NCI-H2196 treated with DMSO at 0.1 percent for 48 hours (cell line): ENCODE results near the gene CA4.

Experiments used
- DNase-seq: peaks from one replicate; lab custom pipeline; 2025; ENCODE audit not compliant: unreplicated experiment; lab: John Stamatoyannopoulos, UW

The CA4 gene

DNA sequence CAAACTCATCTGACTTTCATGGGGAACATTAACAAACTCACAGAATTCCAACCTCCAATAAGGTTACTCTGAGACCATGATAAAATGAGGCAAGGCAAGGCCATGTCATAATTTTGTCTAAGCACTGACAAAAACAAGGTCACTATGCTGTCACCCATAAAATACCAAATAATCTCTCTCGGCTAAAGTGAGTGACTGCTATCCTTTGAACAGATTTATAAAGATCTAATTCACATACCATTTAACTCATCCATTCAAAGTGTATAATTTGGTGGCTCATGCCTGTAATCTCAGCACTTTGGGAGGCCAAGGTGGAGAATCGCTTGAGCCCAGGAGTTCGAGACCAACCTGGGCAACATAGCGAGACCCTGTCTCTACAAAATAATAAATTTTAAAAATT, 20.6 kb upstream of the CA4 start:
- no peak for DNase-seq

DNA sequence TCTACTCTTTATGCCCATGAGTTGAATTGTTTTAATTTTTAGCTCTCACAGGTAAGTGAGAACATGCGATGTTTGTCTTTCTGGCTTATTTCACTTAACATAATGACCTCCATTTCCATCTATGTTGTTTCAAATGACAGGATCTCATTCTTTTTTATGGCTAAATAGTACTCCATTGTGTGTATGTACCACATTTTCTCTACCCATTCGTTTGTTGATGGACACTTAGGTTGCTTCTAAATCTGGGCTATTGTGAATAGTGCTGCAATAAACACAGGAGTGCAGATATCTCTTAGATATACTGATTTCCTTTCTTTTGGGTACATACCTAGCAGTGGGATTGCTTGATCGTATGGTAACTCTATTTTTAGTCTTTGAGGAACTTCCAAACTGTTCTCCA, 19.3 kb upstream of the CA4 start:
- no peak for DNase-seq

DNA sequence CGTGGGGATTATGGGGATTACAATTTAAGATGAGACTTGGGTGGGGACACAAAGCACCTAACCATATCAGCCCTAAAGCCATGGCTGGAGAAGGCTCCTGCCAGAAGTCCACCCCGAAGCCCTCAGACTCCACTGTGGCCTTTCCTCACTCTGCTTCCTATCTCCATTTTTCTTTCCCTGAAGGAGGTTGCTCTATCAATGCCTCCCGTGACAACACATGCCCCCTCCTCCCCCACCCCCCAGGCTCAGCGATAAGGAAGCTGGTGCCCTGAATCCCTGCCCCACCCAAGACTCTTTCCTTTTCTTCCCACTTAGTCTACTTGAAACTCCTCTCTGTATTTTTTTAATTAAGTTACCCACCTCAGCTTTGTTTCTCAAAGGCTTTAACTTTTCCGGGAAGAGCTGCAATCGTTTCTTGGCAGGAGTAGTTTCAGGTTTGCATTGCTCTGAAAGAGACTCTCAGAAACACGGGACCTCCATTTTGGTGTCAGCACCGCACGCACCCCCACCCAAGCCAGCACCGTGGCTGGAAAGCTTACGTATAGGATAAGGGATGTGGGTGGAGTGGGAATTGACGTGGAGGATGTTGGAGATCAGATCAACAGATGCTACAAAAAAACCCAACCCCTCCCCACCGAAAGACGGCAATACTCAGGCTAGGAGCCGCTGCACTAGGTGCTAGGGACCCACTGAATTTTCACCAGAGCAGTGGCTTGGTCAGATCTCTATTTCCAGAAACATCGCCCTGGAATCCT, 15.2 kb upstream of the CA4 start:
- no peak for DNase-seq

DNA sequence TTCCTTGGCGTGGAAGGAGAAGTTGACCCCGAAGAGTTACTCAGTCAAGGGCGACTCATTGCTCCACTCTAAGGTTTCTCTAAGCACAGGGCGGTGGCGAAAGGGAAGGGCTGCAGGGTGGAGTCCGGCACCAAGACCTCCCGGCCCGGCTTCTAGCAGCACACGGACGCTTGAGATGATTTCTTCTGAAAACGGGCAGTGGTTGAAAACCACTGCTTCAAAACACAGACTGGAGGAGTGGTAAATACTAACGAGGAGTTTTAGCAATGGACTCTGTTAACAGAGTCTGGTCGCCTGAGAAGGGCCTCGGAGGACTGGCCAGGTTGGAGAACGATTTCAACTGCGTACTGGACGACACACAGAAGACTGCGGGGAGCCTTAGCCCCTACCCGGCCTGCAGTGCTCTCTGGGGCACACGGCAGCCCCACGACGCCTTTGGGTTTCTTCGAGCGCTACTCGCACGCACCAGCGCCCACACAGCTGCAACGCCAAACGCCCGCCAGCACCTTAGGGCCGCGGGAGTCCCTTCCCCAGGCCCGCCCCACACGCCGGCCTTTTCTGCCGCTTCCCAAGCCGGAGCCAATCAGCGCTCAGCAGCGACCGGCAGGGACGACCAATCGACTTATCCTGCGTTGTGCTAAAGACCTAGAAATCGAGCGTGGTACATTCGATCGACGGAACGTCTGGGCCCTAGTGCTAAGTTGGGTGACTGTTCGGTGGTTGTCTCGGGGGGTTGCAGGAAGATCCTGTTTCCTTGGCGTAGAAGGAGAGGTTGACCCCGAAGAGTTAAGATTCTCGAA, 14.4 kb upstream of the CA4 start:
- peak; percentile 91 for DNase-seq

DNA sequence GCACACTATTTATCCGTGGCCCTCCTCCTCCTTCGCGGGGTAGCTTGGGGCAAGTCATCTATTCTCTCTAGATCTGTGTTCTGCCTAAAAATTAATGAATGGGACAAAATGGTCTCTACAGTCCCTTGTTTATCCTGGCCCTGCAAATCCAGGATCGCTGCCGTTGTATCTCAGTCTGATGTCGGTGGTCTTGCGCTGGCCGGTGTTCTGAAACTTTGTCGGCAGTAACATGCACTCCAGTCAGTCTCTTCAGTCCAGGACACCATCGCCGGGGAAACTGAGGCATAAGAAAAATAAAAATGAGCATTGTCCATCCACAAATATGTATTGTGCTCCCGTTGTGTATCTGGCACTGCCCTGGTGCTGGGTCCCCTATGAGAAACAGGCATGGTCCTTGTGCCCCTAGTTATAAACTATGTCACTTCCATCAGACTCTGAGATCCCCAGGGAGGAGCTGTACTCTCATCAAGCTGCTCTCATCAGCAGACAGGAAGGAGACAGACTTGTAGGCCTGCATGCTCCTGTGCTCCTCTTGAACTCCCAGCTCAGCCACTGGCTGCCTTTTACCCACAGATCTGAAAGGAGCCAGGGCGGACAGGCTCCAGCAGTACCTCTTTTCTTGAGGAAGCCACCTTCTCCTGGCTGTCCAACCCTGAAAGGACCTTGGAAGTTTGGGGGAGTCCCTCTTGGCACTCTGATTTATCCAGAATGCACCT, 13.7 kb upstream of the CA4 start:
- no peak for DNase-seq

DNA sequence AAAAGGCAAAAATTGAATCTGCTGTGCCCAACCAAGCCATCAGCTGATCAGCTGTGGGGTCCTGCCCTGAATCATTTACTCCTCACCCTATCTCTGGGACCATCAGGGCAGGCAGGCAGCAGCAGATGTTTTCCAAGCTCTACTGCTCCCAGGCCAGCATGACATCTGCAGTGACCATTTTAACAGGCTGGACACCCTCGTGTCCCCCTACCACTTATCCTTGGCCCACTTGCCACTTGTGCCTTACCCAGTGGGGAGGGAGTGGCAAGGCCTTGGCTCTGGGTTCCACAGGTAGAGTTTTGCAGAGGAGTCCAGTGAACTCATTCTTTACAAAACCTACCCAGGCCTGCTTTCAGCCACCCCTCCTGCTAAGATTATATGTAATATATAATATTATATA, 12.0 kb upstream of the CA4 start:
- no peak for DNase-seq

DNA sequence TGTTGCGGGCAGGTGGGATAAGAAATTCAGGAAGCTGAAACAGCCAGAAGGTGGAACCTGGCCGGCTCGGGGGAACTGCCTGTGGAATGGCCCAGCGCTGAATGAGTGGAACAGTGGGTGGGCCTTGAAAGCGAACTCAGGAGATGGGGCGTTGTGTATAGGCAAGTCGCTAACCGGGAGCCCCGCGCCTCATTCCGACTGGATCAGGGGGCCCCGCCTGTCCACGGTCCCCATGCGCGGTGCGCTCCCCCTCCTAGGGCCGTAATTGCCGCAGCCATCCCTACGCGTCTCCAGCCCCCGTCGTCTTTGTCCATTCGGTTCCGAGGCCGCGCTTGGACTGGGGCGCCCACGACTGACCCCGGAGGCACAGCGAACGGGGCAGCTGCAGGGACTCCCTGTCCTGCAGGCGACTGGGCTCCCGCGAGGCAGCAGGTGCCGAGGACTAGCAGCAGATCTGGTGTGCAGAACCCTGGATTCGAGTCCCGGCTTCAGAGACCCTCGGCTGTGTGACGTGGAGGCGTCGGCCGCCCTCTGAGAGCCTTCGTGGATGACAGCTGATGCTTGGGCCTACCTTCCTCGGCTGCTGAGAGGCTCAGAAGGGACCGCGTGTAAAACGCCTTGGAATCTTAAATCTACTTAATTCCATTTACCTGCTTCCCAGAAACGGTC, 10.9 kb upstream of the CA4 start:
- DNase-seq, result no peak

GRCh38 chr17:60139438-60140285, 10.1 kb upstream of the CA4 start:
- no peak for DNase-seq

DNA sequence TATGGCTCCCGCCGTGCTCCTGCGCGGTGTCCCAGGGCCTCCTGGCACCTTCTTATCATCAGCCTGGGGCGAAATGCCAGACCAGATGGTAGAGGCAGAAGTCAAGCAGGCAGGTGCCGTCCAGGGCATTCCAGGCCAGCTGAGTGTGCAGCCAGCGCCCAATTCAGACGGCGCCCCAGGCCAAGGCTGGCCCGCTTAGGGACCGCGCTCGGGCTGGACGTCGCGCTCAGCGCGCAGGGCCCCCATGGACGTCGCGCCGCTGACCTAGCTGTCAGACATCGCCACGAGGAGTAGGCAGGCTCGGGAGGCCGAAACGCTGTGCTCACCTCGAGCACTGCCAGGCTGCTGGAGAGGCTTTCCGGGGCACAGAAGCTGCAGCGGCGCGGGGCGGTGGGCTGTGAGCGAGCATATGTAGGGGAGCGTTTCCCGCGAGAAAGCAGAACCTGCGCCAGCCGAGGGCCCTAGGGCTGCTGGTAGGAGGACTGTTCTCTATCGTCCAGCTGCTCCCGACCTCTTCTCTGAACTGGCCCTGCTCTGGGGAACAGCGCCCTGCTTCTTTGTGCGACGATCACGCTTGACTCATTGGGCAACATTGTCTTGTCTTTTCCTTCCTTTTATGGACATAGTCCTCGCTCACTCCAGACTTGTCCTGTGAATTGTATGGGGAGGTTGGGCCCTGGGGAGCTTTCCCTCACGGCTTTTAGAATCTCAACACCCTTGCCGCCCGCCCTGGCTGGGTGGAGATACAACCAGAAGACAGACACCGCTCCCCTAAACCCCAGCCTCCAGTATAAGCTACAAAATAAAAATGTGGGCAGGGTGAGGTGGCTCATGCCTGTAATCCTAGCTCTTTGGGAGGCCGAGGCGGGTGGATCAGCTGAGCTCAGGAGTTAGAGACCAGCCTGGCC, 8.4 kb upstream of the CA4 start:
- no peak for DNase-seq

DNA sequence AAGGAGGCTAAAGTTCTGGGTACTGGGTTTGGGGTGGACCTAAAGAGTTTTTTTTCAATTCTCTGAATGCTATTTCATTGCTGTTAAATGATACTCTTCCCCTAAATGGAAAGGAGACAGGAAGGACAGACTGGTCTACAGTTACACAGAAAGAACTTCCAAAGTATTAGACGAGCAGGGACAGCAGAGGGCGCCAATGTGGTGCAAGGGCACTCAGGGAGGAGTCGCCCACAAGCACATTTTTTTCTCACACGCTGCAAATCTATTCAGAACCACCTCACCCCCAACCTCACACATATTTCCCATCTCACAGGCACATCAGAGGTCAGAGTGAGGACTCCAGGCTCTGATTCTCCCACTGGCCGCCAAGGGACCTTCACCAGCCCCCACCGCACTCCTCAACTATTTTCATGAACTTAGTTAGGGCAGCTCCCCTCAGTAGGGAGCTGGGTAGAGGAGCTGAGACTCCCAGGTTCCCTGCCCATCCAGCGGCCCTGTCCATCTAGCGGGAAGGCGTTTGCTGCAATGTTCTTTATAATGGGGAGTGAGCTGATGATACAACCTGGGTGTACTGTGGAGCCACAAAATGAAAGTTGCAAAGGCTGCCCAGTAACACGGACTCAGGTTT, 6.8 kb upstream of the CA4 start:
- DNase-seq, result peak; percentile 88

GRCh38 chr17:60145006-60145935, 4.5 kb upstream of the CA4 start:
- no peak for DNase-seq

DNA sequence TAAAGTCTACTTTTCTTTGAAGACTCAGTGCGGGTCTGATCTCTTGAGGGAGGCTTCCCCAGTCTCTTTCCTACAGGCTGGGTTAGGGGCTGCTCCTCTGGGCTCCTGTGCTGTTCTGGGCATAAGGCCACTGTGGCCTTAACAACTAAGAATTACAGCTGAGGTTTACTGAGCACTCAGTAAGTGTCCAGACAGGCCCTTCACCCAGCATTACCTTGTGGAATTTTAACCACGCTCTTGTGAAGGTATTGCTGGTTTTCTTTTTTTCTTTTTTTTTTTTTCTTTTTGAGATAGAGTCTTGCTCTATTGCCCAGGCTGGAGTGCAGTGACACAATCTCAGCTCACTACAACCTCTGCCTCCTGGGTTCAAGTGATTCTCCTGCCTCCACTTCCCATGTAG, 3.6 kb upstream of the CA4 start:
- DNase-seq, result no peak

- no peak for DNase-seq
Observed at GRCh38 chr17:60147553-60148223, 2.1 kb upstream of the CA4 start.

DNA sequence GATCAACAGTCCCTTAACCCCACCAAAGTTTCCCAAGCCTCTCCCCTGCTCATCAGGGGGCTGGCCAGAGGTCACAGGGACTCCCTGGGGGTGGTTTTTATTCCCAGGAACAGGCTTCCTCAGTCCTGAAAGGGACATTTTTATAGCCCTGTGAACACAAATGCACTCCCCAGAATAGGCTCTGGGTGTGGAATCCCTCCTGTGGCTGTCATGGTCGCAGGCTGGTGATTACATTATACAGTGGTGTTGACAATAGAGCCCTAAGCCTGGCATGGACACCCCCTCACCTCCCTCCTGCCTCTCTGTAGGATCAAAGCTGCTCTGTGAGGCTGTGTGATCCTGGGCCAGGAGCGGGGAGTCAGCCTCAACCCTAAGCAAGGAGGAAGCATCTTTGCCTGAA, 1.4 kb upstream of the CA4 start:
- no peak for DNase-seq

DNA sequence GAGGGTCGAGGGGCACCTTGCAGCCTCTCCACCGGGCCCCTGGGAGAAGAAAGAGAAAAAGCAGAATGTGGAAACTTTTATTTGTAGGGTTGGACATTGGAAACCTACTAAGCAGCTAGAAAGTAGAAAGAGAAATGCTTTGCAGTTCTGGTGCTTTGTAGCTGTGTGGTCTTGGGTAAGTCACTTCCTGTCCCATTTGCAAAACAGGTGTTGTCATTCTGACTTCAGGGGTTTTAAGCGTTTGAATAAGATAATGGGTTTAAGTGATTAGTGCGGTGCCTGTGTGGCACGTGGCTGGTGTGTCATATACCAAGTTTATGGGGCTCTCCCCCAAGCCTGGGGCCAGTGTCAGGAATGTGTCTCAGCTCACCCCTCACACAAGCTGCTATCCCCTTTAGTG, 1.6 kb downstream of the CA4 start:
- no peak for DNase-seq

DNA sequence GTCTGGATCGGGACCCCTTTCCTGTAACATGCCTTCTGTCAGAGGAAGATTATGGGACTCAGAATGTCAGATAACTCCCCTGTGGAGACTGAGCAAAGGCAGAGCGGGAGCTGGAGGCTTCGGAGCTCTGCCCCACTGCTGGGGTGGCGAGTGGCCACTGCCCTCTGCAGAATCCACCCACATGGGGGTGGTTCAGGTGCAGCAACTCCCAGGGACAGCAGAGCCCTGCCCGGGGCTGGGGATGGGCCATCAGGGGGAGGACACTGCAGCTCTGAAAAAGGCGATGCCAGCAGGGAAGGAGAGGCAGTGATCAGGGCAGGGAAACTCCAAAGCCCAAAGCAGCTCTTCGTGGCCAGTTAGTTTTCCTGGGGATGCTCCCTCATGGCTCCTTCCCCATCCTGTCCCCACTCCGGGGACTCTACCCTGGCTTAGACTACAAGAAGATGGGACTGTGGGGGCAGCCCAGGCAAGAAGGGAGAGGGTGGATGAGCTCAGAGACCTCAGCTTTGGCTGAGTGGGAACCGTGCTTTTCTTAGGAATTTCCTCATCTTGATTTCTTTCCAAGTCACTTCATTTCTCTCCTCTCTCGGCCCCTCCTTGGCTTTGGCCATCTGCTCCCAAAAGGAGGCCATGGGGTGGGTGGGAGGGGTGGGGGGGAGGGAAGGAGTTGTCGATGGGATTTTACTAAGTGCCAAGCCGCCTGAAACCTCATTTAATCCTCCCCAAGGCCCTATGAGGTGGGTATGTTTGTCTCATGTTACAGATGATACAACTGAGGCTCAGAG, 4.0 kb downstream of the CA4 start:
- no peak for DNase-seq
